Peyer's patch (tissue), 4 donors: ENCODE measurements around the gene KLHL12.

Experiments used
- POLR2A ChIP-seq, 2 donors: fragments of 450-650 bp; IDR thresholded peaks; one replicate each; pipeline ENCODE4 v1.5.1; 2017; ENCODE audit warnings: antibody characterized with exemption in 2 of 2, mild to moderate bottlenecking in 2 of 2, moderate library complexity in 2 of 2
- TF ChIP-seq, protein P1 (sequence below), 6 experiments: fragments of 450-650 bp in 4 of 6; fragments of 200-600 bp in 2 of 6; sonication (generic) in 1 of 6; IDR thresholded peaks; one replicate each; pipeline ENCODE4 v1.5.1; 2017 to 2019; ENCODE audit warnings: antibody characterized with exemption in 6 of 6, mild to moderate bottlenecking in 3 of 6, moderate library complexity in 1 of 6

DNA sequence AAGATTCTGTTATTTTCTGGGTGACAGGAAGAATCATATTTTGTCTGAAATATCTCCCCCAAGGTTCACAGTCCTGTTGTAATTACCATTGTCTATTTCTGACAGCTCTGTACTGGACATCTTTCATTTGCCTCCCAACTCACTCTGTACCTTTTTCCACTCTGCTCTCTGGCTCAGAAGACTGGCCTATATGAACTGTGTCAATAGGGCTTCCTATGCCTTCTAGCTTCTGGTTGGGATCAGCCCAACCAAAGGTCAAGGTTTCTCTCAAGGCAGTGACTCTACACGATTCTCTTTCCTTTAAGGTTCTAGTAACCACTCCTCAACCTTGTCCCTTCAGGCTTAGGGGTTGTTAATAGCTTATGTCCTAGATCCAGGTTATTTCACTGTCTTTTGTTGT, 17.5 kb downstream of the KLHL12 start:
- TF ChIP-seq POLR2A (IDR thresholded peaks at IDR 0.05): no peak
- TF ChIP-seq, protein P1, sequence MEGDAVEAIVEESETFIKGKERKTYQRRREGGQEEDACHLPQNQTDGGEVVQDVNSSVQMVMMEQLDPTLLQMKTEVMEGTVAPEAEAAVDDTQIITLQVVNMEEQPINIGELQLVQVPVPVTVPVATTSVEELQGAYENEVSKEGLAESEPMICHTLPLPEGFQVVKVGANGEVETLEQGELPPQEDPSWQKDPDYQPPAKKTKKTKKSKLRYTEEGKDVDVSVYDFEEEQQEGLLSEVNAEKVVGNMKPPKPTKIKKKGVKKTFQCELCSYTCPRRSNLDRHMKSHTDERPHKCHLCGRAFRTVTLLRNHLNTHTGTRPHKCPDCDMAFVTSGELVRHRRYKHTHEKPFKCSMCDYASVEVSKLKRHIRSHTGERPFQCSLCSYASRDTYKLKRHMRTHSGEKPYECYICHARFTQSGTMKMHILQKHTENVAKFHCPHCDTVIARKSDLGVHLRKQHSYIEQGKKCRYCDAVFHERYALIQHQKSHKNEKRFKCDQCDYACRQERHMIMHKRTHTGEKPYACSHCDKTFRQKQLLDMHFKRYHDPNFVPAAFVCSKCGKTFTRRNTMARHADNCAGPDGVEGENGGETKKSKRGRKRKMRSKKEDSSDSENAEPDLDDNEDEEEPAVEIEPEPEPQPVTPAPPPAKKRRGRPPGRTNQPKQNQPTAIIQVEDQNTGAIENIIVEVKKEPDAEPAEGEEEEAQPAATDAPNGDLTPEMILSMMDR (IDR thresholded peaks at IDR 0.05): no peak
